Measurements from ENCODE around the gene KMT2C. TPM values are rescaled to one million over a fixed set of nuclear protein-coding genes. Genes with fewer than 3 reads are reported as not detected.
"Not testable (repeated sequence)": the region's sequence is repeated elsewhere in the genome, so short reads cannot be mapped to it uniquely, and the experiment has no call there.

The KMT2C gene
- total RNA-seq, 4 donors from 2014 or later, result 84.2 to 185 (median 111) TPM

DNA sequence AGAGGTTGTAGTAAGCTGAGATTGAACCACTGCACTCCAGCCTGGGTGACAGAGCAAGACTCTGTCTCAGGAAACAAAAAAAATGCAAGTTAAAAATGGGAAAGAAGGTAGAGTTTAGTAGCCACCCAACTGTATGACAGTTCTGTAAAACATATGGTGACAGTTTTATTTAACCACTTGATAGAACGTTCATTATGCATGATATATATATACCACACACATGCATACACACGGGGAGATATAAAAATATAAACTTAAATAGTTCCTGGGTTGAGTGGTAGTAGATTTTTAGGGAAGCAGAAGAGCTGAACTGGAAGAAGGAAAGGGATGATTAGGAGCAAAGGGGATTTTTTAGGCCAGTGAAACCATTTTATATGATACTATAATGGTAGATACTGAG, 120.0 kb downstream of the KMT2C start:
- Histone ChIP-seq H3K27ac (no peak overlapping the region), H3K9me3 (no peaks in the 10 kb centered on the region), H3K36me3 (peaks cover 0 to 7% (median 0%) of the 10 kb centered on the region in 3 donors), H3K4me3 (no peak overlapping the region), H3K4me1 (peaks cover 0 to 13% (median 2%) of the 10 kb centered on the region in 4 donors), H3K27me3 (no peaks in the 10 kb centered on the region)
- no peak for DNase-seq
- no peak for TF ChIP-seq POLR2A (IDR thresholded peaks at IDR 0.05)
- TF ChIP-seq, protein P1, sequence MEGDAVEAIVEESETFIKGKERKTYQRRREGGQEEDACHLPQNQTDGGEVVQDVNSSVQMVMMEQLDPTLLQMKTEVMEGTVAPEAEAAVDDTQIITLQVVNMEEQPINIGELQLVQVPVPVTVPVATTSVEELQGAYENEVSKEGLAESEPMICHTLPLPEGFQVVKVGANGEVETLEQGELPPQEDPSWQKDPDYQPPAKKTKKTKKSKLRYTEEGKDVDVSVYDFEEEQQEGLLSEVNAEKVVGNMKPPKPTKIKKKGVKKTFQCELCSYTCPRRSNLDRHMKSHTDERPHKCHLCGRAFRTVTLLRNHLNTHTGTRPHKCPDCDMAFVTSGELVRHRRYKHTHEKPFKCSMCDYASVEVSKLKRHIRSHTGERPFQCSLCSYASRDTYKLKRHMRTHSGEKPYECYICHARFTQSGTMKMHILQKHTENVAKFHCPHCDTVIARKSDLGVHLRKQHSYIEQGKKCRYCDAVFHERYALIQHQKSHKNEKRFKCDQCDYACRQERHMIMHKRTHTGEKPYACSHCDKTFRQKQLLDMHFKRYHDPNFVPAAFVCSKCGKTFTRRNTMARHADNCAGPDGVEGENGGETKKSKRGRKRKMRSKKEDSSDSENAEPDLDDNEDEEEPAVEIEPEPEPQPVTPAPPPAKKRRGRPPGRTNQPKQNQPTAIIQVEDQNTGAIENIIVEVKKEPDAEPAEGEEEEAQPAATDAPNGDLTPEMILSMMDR (IDR thresholded peaks at IDR 0.05), result no peak

DNA sequence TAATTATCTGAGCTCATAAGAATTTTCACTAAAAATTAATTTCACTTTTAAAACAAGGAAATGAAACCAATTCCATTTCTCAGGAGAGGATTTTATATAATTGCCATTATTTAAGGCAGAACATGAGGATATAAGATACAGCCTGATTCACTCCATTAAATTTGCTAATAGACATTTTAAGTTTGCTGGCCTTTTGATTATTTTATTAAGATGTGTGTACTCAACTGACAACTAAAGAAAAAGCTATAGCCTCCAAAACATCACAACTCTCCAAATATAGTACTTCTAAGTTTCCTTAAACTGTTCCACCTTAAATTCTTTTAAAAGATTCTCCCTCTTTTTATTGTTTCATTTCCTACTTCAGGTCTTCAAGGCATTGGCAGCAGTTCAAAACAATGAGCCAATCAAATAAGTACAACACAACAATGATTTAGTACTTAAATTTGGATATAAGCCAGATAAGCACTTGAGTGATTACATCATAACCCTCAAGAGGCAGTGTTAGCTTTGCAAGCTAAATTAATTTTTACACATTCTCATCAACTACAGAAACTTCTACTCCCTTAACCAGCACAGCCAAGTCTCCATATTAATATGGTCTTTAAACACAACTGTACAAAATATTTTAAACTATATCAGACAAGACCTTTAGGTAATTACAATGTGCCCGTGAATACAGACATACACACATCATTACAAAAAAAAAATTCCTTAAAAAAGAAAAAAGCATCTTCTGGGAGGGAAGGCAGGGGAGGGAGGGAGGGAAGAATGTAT, 121.8 kb downstream of the KMT2C start:
- no peak for TF ChIP-seq POLR2A (IDR thresholded peaks at IDR 0.05)
- TF ChIP-seq, protein P1 (IDR thresholded peaks at IDR 0.05), result no peak
- Histone ChIP-seq H3K9me3 (no peaks in the 10 kb centered on the region), H3K27me3 (no peaks in the 10 kb centered on the region), H3K4me1 (peaks cover 0 to 13% (median 2%) of the 10 kb centered on the region in 4 donors), H3K36me3 (peaks cover 0 to 17% (median 0%) of the 10 kb centered on the region in 3 donors), H3K27ac (no peak overlapping the region), H3K4me3 (no peak overlapping the region)
- DNase-seq, result no peak

GRCh38 chr7:152313217-152313616, 122.6 kb downstream of the KMT2C start:
- Histone ChIP-seq H3K9me3 (no peaks in the 10 kb centered on the region), H3K27ac (no peak overlapping the region), H3K4me1 (peaks cover 0 to 13% (median 2%) of the 10 kb centered on the region in 4 donors), H3K4me3 (no peak overlapping the region), H3K27me3 (no peaks in the 10 kb centered on the region), H3K36me3 (peaks cover 0 to 23% (median 0%) of the 10 kb centered on the region in 3 donors)
- no peak for DNase-seq
- TF ChIP-seq POLR2A (IDR thresholded peaks at IDR 0.05), result no peak
- TF ChIP-seq, protein P1 (IDR thresholded peaks at IDR 0.05), result no peak

GRCh38 chr7:152312316-152312715, 123.5 kb downstream of the KMT2C start:
- no peak overlapping the region for H3K4me3 ChIP-seq
- H3K9me3 ChIP-seq, result no peaks in the 10 kb centered on the region
- H3K27me3 ChIP-seq, result no peaks in the 10 kb centered on the region
- DNase-seq, result no peak
- H3K36me3 ChIP-seq, result peaks cover 0 to 32% (median 0%) of the 10 kb centered on the region in 3 donors
- H3K4me1 ChIP-seq, result peaks cover 0 to 13% (median 2%) of the 10 kb centered on the region in 4 donors
- TF ChIP-seq POLR2A (IDR thresholded peaks at IDR 0.05), result no peak
- TF ChIP-seq, protein P1 (IDR thresholded peaks at IDR 0.05), result no peak
- no peak overlapping the region for H3K27ac ChIP-seq

DNA sequence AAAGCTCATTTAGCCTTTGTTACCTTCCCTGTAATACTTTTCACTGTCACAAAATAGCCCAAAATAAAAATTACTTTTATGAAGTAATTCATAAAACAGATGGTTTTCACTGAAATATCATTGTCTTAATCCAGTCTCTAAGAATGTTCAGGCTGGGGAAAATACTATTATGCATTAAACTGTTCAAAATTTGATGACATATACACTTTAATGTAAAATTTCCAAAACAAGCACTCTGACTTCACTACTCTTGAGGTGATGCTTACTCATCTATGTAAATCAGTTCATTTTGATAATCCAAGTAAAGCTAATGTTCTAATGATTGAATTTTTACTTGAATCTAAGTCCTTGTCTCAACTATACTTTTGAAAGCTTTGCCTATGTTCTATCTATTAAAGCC, 127.9 kb downstream of the KMT2C start:
- Histone ChIP-seq H3K4me3 (no peak overlapping the region), H3K4me1 (no peaks in the 10 kb centered on the region), H3K36me3 (peaks cover 0 to 54% (median 0%) of the 10 kb centered on the region in 3 donors), H3K9me3 (no peaks in the 10 kb centered on the region), H3K27ac (no peak overlapping the region), H3K27me3 (no peaks in the 10 kb centered on the region)
- no peak for DNase-seq
- TF ChIP-seq POLR2A (IDR thresholded peaks at IDR 0.05), result no peak
- TF ChIP-seq, protein P1 (IDR thresholded peaks at IDR 0.05), result no peak

DNA sequence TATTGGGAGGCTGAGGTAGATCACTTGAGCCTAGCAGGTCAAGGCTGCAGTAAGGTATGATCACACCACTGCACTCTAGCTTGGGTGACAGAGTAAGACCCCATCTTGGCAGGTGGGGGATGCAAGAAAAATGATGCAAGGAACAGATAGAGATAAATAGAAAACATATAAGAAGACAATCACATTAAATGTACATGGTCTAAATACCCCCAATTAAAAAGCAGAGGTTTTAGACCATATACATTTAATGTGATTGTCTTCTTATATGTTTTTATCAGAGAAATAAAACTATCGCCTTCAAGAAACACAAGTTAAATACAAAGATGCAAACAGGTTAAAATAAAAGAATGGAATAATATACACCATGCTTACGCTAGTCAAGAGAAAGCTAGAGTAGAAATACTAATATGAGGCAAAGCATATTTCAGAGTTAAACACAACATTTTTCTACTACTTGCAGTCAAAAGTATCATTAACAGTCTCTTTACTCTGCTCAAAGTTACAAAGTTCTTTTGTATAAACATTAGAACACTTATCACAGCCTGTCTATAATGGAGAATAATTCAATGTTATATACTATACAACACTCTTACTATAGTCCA, 136.2 kb downstream of the KMT2C start:
- H3K36me3 ChIP-seq, result peaks cover 0 to 15% (median 0%) of the 10 kb centered on the region in 3 donors
- not testable (repeated sequence) for H3K27me3 ChIP-seq, H3K27ac ChIP-seq, H3K4me3 ChIP-seq, H3K4me1 ChIP-seq, DNase-seq, H3K9me3 ChIP-seq

Data from Peyer's patch (tissue), 4 donors.